Stimulated activated naive CD4-positive, alpha-beta T cell (primary cell): ENCODE data around the gene ACSL5.
"Not testable (repeated sequence)": the region's sequence is repeated elsewhere in the genome, so short reads cannot be mapped to it uniquely, and the experiment has no call there.

ENCODE experiments used
- DNase-seq, 6 experiments: peaks; one replicate each; lab custom pipeline; 2025; lab: John Stamatoyannopoulos, UW

Gene ACSL5

GRCh38 chr10:112375721-112376395, 1.9 kb downstream of the ACSL5 start:
- peak in 5 of 6 experiments; percentile 22 to 69 (median 58) for DNase-seq

GRCh38 chr10:112376396-112376790, 2.5 kb downstream of the ACSL5 start:
- DNase-seq = peak in 1 of 6 experiments; percentile 30

GRCh38 chr10:112377116-112377515, 3.2 kb downstream of the ACSL5 start:
- DNase-seq = not testable (repeated sequence)

GRCh38 chr10:112379635-112380296, 5.8 kb downstream of the ACSL5 start:
- DNase-seq = no peak

GRCh38 chr10:112382515-112383235, 8.8 kb downstream of the ACSL5 start:
- no peak for DNase-seq

- no peak for DNase-seq
Measured at GRCh38 chr10:112383325-112383724, 9.4 kb downstream of the ACSL5 start.

- DNase-seq = no peak
Measured at GRCh38 chr10:112384141-112384540, 10.2 kb downstream of the ACSL5 start.

- DNase-seq = no peak
Measured at GRCh38 chr10:112385201-112385600, 11.3 kb downstream of the ACSL5 start.

GRCh38 chr10:112388056-112388455, 14.1 kb downstream of the ACSL5 start:
- DNase-seq = not testable (repeated sequence)

- no peak for DNase-seq
Measured at GRCh38 chr10:112388548-112388947, 14.6 kb downstream of the ACSL5 start.

GRCh38 chr10:112389271-112389822, 15.4 kb downstream of the ACSL5 start:
- peak in 4 of 6 experiments; percentile 6 to 34 (median 9) for DNase-seq

GRCh38 chr10:112390125-112390703, 16.3 kb downstream of the ACSL5 start:
- DNase-seq = no peak

GRCh38 chr10:112393341-112393740, 19.4 kb downstream of the ACSL5 start:
- DNase-seq = no peak

GRCh38 chr10:112393827-112394226, 19.9 kb downstream of the ACSL5 start:
- DNase-seq = no peak

GRCh38 chr10:112394475-112394875, 20.6 kb downstream of the ACSL5 start:
- no peak for DNase-seq

GRCh38 chr10:112395809-112396530, 22.1 kb downstream of the ACSL5 start:
- DNase-seq = no peak

- no peak for DNase-seq
Measured at GRCh38 chr10:112397592-112397991, 23.7 kb downstream of the ACSL5 start.

GRCh38 chr10:112402917-112403316, 29.0 kb downstream of the ACSL5 start:
- DNase-seq = no peak

GRCh38 chr10:112404617-112405016, 30.7 kb downstream of the ACSL5 start:
- no peak for DNase-seq

GRCh38 chr10:112406806-112407205, 32.9 kb downstream of the ACSL5 start:
- not testable (repeated sequence) for DNase-seq

- DNase-seq = no peak
Measured at GRCh38 chr10:112407696-112408095, 33.8 kb downstream of the ACSL5 start.

- DNase-seq = no peak
Measured at GRCh38 chr10:112409299-112409698, 35.4 kb downstream of the ACSL5 start.
